GM19238 (cell line): ENCODE measurements around the gene TLE2.

Source experiments
- DNase-seq: peaks from one replicate; pipeline ENCODE4 v3.0.0; 2011; ENCODE audit warnings: low spot score; ENCODE audit not compliant: insufficient read length

The TLE2 gene

GRCh38 chr19:2952953-2953481 is 76.1 kb downstream of the TLE2 start:
- no peak for DNase-seq

GRCh38 chr19:2950286-2951124 is 78.6 kb downstream of the TLE2 start:
- peak; percentile 96 for DNase-seq

GRCh38 chr19:2949939-2950285 is 79.2 kb downstream of the TLE2 start:
- no peak for DNase-seq
